Activated naive CD8-positive, alpha-beta T cell (primary cell): Measurements from ENCODE around the gene TMEM132D.

Experiments used
- H3K27ac Mint-ChIP-seq: one replicate; pipeline ENCODE4 v1.8.0; 2021; ENCODE audit warnings: mixed read lengths
- H3K27me3 Mint-ChIP-seq: one replicate; pipeline ENCODE4 v1.8.0; 2021; ENCODE audit warnings: mixed read lengths
- H3K36me3 Mint-ChIP-seq: one replicate; pipeline ENCODE4 v1.8.0; 2021; ENCODE audit warnings: mixed read lengths
- H3K4me1 Mint-ChIP-seq: one replicate; pipeline ENCODE4 v1.8.0; 2021; ENCODE audit warnings: low read depth, mixed read lengths
- H3K4me3 Mint-ChIP-seq: one replicate; pipeline ENCODE4 v1.8.0; 2021; ENCODE audit warnings: mild to moderate bottlenecking, mixed read lengths
- H3K9me3 Mint-ChIP-seq: one replicate; pipeline ENCODE4 v1.8.0; 2021; ENCODE audit warnings: low read depth, mixed read lengths

TMEM132D gene

GRCh38 chr12:129028844-129029243 is 875.0 kb downstream of the TMEM132D start:
- Mint-ChIP-seq H3K4me3 (no peak overlapping the region), H3K9me3 (no peaks in the 10 kb centered on the region), H3K27ac (no peak overlapping the region), H3K36me3 (no peaks in the 10 kb centered on the region), H3K4me1 (no peaks in the 10 kb centered on the region), H3K27me3 (peaks cover 3% of the 10 kb centered on the region)

GRCh38 chr12:129025055-129025454 is 878.8 kb downstream of the TMEM132D start:
- Mint-ChIP-seq H3K9me3 (peaks cover 4% of the 10 kb centered on the region), H3K27me3 (no peaks in the 10 kb centered on the region), H3K27ac (no peak overlapping the region), H3K4me3 (no peak overlapping the region), H3K4me1 (no peaks in the 10 kb centered on the region), H3K36me3 (no peaks in the 10 kb centered on the region)
